Activated naive CD4-positive, alpha-beta T cell treated with anti-CD3 and anti-CD28 coated beads for 36 hours (primary cell): ENCODE measurements around the gene ARHGAP12. TPM values are rescaled to one million over a fixed set of nuclear protein-coding genes. Genes with fewer than 3 reads are reported as not detected.

Experiments used
- CTCF ChIA-PET: fragments of 350-600 bp; sonication (Branson Sonifier 250); formaldehyde crosslinking; loops from one replicate; lab custom pipeline; 2021; ENCODE audit warnings: antibody characterized with exemption; lab: Charles Lee
- DNase-seq: peaks from one replicate; pipeline ENCODE4 v3.0.0-alpha.2; 2020
- H3K27ac Mint-ChIP-seq: one replicate; pipeline ENCODE4 v1.8.0; 2021; ENCODE audit warnings: mild to moderate bottlenecking, mixed read lengths
- H3K27me3 Mint-ChIP-seq: one replicate; pipeline ENCODE4 v1.8.0; 2021; ENCODE audit warnings: low read depth, mixed read lengths
- H3K36me3 Mint-ChIP-seq: one replicate; pipeline ENCODE4 v1.8.0; 2021; ENCODE audit warnings: low read depth, mixed read lengths
- H3K4me1 Mint-ChIP-seq: one replicate; pipeline ENCODE4 v1.8.0; 2021; ENCODE audit warnings: low read depth, mixed read lengths
- H3K4me3 Mint-ChIP-seq: one replicate; pipeline ENCODE4 v1.8.0; 2021; ENCODE audit warnings: mild to moderate bottlenecking, moderate library complexity, mixed read lengths
- H3K9me3 Mint-ChIP-seq: one replicate; pipeline ENCODE4 v1.8.0; 2021; ENCODE audit warnings: mixed read lengths
- intact Hi-C: fragments of 100-400 bp; cut with micrococcal nuclease; formaldehyde crosslinking; loops from one replicate; pipeline ENCODE4 v1.15.1; 2023
- total RNA-seq, 2 experiments: library from RNA; stranded (reverse); gene quantifications; one replicate each; pipeline ENCODE4 v1.2.3, GENCODE V29; 2021

Gene ARHGAP12
- total RNA-seq, 2 experiments from 2014 or later = 2.3 to 2.6 TPM

DNA sequence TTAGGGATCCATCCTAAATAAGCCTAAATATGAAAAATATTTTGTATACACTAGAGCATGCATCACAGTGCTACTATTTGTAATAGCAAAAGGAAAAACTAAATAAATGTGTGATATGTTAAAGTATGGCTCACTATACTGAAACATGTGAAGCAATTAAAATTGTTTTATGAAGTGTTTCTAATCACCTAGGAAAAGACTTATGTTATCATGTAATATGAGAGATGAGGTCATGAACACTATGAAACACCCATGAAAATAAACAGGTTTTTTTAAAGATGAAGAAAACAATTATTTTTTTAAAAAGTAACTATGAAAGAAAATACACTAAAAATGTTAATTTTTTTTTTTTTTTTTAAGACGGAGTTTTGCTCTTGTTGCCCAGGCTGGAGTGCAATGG is 16.8 kb upstream of the ARHGAP12 start:
- no peaks in the 10 kb centered on the region for H3K27me3 Mint-ChIP-seq
- peaks cover 10% of the 10 kb centered on the region for H3K4me1 Mint-ChIP-seq
- no peaks in the 10 kb centered on the region for H3K9me3 Mint-ChIP-seq
- no peak for DNase-seq
- CTCF ChIA-PET = interaction anchor here (0.7 kb wide), 1 partner anchor 204 kb away, joined by 4 read pairs; no protein-coding TSS in a partner anchor
- intact Hi-C loops = no loop called here
- no peak overlapping the region for H3K4me3 Mint-ChIP-seq
- H3K27ac Mint-ChIP-seq = no peak overlapping the region
- no peaks in the 10 kb centered on the region for H3K36me3 Mint-ChIP-seq

DNA sequence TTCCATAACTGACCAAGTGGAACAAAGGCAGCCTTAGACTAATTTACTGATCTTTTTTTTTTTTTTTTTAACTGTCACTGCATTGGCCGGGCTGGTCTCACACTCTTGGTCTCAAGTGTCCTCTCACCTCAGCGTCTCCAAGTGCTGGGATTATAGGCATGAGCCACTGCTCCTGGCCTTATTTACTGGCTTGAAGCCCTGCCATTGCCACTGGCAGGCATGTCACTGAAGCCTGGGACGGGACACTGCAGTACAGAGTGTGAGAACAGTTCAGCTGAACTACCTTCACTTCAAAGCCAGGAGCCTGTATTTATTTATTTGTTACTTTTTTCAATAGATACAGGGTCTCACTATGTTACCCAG is 15.4 kb upstream of the ARHGAP12 start:
- Mint-ChIP-seq H3K4me1 (peaks cover 10% of the 10 kb centered on the region), H3K27me3 (no peaks in the 10 kb centered on the region), H3K4me3 (no peak overlapping the region), H3K27ac (no peak overlapping the region), H3K36me3 (no peaks in the 10 kb centered on the region), H3K9me3 (no peaks in the 10 kb centered on the region)
- DNase-seq = no peak
- CTCF ChIA-PET = interaction anchor here (0.5 to 2.0 kb wide), 2 partner anchors 82 to 201 kb away, joined by 5 to 6 read pairs; no protein-coding TSS in a partner anchor
- intact Hi-C loops = no loop called here

DNA sequence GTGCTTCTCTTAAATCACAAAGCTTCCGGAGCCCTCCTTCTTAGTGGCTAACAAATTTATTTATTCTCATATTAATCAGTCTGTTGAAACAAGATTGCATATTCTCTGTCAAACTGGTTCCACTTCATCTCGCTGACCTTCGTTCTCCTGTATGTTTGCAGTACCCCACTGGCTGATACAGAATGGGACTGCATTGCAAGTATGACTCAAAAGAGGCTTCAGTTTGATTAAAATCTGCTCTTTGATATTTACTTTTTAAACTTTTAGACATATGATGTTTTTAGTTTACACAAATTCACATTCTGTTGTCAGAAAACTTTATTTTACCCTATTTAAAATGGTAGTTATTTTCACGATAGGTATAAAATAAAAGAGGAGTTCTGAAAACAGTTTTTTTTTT is 14.3 kb upstream of the ARHGAP12 start:
- Mint-ChIP-seq H3K9me3 (no peaks in the 10 kb centered on the region), H3K36me3 (no peaks in the 10 kb centered on the region), H3K27me3 (no peaks in the 10 kb centered on the region), H3K27ac (no peak overlapping the region), H3K4me1 (peaks cover 10% of the 10 kb centered on the region), H3K4me3 (no peak overlapping the region)
- CTCF ChIA-PET = interaction anchor here (2.0 kb wide), 1 partner anchor 81 kb away, joined by 6 read pairs; no protein-coding TSS in a partner anchor
- intact Hi-C loops = no loop called here
- no peak for DNase-seq

DNA sequence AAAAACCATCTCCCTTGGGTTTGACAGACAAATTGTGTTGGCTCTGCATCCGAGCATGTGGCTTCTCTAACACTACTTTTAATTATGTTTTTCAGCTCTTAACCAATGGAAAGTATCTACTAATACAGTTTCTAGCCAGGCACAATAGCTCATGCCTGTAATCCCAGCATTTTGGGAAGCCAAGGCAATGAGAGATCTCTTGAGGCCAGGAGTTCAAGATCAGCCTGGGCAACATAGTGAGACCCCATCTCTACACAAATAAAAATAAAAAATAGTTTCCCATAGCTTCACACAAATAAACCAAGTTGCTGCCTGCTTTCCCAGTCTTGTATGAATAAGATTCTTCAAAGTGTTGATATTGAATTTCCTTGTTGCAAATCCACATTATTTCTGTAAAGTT is 13.8 kb upstream of the ARHGAP12 start:
- Mint-ChIP-seq H3K36me3 (no peaks in the 10 kb centered on the region), H3K9me3 (no peaks in the 10 kb centered on the region), H3K27me3 (no peaks in the 10 kb centered on the region), H3K4me3 (no peak overlapping the region), H3K27ac (no peak overlapping the region), H3K4me1 (peaks cover 10% of the 10 kb centered on the region)
- no peak for DNase-seq
- intact Hi-C loops = no loop called here
- CTCF ChIA-PET = interaction anchor here (2.0 kb wide), 1 partner anchor 80 kb away, joined by 6 read pairs; no protein-coding TSS in a partner anchor

DNA sequence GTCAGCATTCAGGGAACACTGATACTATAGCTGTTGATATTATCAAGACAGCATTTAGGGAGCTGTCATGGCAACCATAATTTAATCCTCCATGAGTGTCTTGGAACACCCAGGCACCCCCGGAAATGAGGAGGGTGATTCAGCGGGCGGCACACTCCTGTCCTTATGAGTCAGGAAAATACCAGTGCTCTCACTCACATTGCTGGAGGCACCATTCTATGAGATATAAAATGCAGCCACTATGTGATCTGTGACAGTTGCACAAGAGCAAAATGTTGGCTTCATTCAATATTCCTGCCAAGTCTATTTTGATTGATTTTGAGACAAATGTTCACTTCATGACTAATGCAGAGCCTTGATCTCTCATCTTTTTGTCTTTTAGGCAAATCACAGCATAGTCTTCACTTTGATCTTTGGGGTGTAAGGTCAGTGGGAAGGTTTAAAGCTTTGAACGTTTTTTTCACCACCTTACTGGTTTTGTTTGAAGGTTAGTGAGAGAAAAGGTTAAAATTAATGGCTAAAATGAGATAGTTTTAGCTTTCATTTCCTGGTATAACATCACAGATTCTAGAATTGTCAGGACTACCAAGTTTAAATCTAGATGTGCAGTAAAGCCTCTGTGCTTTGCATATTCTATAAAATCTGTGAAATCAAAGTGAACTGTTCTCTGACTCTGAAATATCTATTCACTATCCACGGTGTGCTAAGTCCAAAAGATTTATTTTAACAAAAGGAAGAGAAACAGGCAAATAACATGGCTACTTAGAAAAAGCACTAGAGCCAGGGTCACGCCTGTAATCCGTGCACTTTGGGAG is 12.4 kb upstream of the ARHGAP12 start:
- no peaks in the 10 kb centered on the region for H3K27me3 Mint-ChIP-seq
- H3K36me3 Mint-ChIP-seq = no peaks in the 10 kb centered on the region
- intact Hi-C loops = no loop called here
- peaks cover 10% of the 10 kb centered on the region for H3K4me1 Mint-ChIP-seq
- H3K9me3 Mint-ChIP-seq = no peaks in the 10 kb centered on the region
- no peak overlapping the region for H3K27ac Mint-ChIP-seq
- H3K4me3 Mint-ChIP-seq = no peak overlapping the region
- no peak for DNase-seq
- CTCF ChIA-PET = interaction anchor here (0.6 to 1.2 kb wide), 2 partner anchors 9 to 79 kb away, joined by 3 to 5 read pairs; no protein-coding TSS in a partner anchor

DNA sequence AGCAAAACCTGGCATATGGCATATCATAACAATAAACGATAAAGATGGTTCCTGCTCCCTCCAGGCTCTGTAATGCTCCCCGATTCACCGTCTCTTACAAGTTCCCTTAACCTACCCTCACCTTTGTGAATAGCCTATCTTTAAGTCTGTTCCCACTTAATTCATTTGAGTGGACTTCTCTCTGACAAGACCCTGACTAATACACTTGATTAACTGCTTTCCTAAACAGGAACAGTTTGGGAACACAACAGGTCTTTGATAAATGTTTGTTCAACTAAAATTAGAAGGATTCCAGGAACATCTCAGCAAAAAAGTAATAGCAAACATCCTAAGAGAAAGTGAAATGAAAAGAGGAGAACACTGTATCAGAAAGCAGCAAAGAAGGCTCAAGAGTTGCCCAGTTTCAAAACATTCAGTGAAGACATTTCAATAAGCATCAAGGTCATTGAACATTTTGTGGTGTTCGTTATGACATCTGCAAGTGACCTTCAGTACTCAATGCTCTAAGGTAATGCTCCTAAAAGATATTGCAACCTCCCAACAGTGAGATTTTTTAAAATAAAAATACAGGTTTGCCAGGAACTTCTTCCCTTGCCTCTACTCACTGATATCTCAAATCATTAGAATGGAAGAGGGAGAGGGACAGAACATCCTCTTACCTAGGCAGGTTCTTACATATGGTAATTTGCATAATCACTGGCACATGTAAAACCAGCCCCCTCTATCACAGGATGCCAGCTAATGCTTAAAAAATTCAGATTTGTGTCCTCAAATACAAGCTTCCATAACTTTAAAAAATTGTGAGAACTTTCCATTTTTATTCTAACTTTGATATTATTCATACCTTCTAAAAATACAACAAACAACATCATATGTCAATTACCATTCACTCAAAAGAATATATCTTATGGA is 11.4 kb upstream of the ARHGAP12 start:
- intact Hi-C loops = no loop called here
- no peak for DNase-seq

DNA sequence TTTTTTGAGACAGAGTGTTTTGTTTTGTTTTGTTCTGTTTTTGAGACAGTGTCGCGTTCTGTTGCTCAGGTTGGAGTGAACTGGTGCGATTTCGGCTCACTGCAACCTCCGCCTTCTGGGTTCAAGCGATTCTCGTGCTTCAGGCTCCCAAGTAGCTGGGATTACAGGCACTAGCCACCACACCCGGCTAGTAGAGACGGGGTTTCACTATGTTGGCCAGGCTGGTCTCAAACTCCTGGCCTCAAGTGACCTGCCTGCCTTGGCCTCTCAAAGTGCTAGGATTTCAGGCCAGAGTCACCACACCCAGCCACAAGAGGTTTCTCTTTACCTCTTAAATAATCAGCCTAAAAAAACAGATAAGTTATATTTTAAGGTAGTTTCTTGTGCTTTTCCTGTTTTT is 8.7 kb upstream of the ARHGAP12 start:
- H3K4me3 Mint-ChIP-seq = no peak overlapping the region
- peaks cover 7% of the 10 kb centered on the region for H3K4me1 Mint-ChIP-seq
- no peaks in the 10 kb centered on the region for H3K27me3 Mint-ChIP-seq
- CTCF ChIA-PET = no interaction called here
- H3K36me3 Mint-ChIP-seq = no peaks in the 10 kb centered on the region
- H3K27ac Mint-ChIP-seq = no peak overlapping the region
- intact Hi-C loops = no loop called here
- no peaks in the 10 kb centered on the region for H3K9me3 Mint-ChIP-seq
- no peak for DNase-seq

More for the DNA sequence above, 11.4 kb upstream of the ARHGAP12 start:
- H3K36me3 Mint-ChIP-seq = no peaks in the 10 kb centered on the region
- peaks cover 9% of the 10 kb centered on the region for H3K4me1 Mint-ChIP-seq
- no peaks in the 10 kb centered on the region for H3K9me3 Mint-ChIP-seq
- no peak overlapping the region for H3K4me3 Mint-ChIP-seq
- no peaks in the 10 kb centered on the region for H3K27me3 Mint-ChIP-seq
- CTCF ChIA-PET = interaction anchor here (0.6 kb wide), 1 partner anchor 8 kb away, joined by 3 read pairs; no protein-coding TSS in a partner anchor
- H3K27ac Mint-ChIP-seq = no peak overlapping the region

DNA sequence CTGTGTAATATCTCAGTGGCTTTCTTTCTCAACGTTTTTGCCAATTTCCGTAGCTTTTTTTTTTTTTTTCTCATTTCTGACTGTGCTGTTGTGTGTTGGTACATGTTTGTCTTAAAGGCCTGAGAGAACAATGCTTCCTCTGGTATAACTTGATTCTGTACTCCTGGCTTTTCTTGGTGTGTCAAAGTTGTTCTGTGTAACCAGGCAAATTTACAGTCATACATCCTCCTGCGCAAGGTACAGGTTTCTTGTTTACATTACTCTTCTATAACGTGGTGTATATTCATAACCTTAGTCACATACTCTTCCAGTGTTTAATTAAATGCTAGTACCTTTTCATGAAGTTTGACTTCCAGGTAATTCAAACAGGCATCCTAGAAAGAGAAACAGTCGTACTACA is 8.3 kb upstream of the ARHGAP12 start:
- Mint-ChIP-seq H3K4me3 (no peak overlapping the region), H3K4me1 (peaks cover 7% of the 10 kb centered on the region), H3K9me3 (no peaks in the 10 kb centered on the region), H3K27ac (no peak overlapping the region), H3K27me3 (no peaks in the 10 kb centered on the region), H3K36me3 (no peaks in the 10 kb centered on the region)
- CTCF ChIA-PET = interaction anchor here (0.6 to 1.2 kb wide), 2 partner anchors 48 to 75 kb away, joined by 4 to 5 read pairs; no protein-coding TSS in a partner anchor
- no peak for DNase-seq
- intact Hi-C loops = no loop called here

DNA sequence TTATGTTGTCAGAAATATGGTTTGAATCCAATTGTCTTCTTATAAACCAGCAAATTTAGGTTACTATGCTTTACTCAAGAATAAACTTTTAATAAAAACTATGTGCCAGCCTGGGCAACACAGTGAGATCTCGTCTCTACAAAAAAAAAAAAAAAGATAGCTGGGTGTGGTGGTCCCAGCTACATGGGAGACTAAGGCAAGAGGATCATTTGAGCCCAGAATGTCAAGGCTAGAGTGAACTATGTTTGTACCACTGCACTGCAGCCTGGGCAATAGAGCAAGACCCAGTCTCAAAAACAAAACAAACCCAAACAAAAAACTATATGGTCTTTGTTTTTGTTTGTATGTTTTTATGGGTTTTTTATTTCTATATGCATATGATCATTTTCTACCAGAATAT is 7.5 kb upstream of the ARHGAP12 start:
- no peaks in the 10 kb centered on the region for H3K9me3 Mint-ChIP-seq
- H3K27me3 Mint-ChIP-seq = no peaks in the 10 kb centered on the region
- intact Hi-C loops = no loop called here
- H3K4me3 Mint-ChIP-seq = no peak overlapping the region
- peaks cover 5% of the 10 kb centered on the region for H3K4me1 Mint-ChIP-seq
- no peak overlapping the region for H3K27ac Mint-ChIP-seq
- CTCF ChIA-PET = interaction anchor here (0.6 to 1.2 kb wide), 3 partner anchors 49 to 904 kb away, joined by 4 to 8 read pairs (median 5); partner anchors contain the start of gene ZNF438
- DNase-seq = no peak
- no peaks in the 10 kb centered on the region for H3K36me3 Mint-ChIP-seq

DNA sequence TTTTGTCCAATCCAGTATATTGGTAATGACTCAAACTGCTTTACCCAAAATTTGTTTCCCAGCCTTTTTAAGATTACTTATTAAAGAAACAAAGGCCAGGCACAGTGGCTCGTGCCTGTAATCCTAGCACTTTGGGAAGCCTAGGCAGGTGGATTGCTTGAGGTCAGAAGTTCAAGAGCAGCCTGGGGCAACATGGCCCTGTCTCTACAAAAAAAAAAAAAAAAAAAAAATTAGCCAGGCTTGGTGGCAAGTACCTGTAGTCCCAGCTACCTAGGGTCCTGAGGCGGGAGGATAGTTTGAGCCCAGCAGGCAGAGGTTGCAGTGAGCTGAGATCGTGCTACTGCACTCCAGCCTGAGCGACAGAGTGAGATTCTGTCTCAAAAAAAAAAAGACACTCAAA is 7.0 kb upstream of the ARHGAP12 start:
- H3K36me3 Mint-ChIP-seq = no peaks in the 10 kb centered on the region
- no peaks in the 10 kb centered on the region for H3K9me3 Mint-ChIP-seq
- CTCF ChIA-PET = interaction anchor here (0.7 to 1.2 kb wide), 2 partner anchors 73 to 904 kb away, joined by 5 to 8 read pairs; partner anchors contain the start of gene ZNF438
- DNase-seq = no peak
- no peak overlapping the region for H3K4me3 Mint-ChIP-seq
- intact Hi-C loops = no loop called here
- H3K27me3 Mint-ChIP-seq = no peaks in the 10 kb centered on the region
- peaks cover under 1% of the 10 kb centered on the region for H3K4me1 Mint-ChIP-seq
- H3K27ac Mint-ChIP-seq = no peak overlapping the region

DNA sequence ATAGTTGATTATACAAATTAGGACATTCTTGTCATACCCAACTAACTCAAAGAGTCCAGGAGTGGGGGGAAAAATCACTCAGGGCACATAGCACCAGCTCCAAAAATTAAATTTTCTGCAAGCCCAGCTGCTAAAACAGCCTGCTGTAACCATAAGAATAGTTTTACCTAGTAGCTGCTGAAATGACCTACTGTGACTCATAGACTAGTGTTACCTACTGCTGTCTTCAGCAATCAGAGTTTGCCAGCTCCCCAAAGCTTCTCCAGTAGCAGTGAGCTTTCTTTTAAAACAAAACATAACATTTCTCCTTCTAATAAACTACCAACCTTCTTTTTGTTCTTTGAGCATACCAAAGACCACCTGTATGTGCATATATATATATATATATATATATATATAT is 4.2 kb upstream of the ARHGAP12 start:
- CTCF ChIA-PET = interaction anchor here (0.7 kb wide), 1 partner anchor 28 kb away, joined by 3 read pairs; no protein-coding TSS in a partner anchor
- DNase-seq = no peak
- intact Hi-C loops = no loop called here
- Mint-ChIP-seq H3K27ac (no peak overlapping the region), H3K9me3 (no peaks in the 10 kb centered on the region), H3K4me1 (peaks cover 6% of the 10 kb centered on the region), H3K27me3 (no peaks in the 10 kb centered on the region), H3K4me3 (no peak overlapping the region), H3K36me3 (no peaks in the 10 kb centered on the region)

DNA sequence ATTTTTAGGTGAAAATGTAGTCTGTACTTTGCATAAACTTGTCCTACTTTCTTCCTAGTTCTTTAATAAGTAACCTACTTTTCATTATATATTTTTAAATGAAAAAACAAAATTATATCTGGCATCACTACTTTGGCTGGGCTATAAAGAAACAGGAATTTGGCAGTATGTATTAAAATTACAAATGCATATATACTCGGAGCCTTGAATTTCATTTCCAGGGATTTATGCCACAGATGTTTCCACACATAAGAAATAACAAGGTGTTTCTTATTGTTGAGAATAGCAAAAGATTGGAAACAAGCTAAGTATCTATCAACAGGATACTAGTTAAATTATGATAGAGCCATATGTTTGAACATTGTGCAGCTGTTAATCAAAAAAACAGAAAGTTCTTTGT is 2.2 kb upstream of the ARHGAP12 start:
- H3K36me3 Mint-ChIP-seq = no peaks in the 10 kb centered on the region
- peaks cover 21% of the 10 kb centered on the region for H3K4me1 Mint-ChIP-seq
- CTCF ChIA-PET = interaction anchor here (0.6 to 1.0 kb wide), 2 partner anchors 45 to 69 kb away, joined by 5 read pairs; no protein-coding TSS in a partner anchor
- no peak for DNase-seq
- H3K4me3 Mint-ChIP-seq = no peak overlapping the region
- no peak overlapping the region for H3K27ac Mint-ChIP-seq
- intact Hi-C loops = no loop called here
- H3K27me3 Mint-ChIP-seq = no peaks in the 10 kb centered on the region
- no peaks in the 10 kb centered on the region for H3K9me3 Mint-ChIP-seq
